KBM-7 (cell line): ENCODE measurements around the gene KLHL41.

Source experiments
- DNase-seq: peaks from one replicate; pipeline ENCODE4 v3.0.0-alpha.2; 2015
- in situ Hi-C: fragments of 300-500 bp; cut with MboI; formaldehyde crosslinking; loops from 2 replicates; pipeline ENCODE4 v1.14.3; 2020; ENCODE audit warnings: low sequenced_read_pairs, low pct_unique_long_range_greater_than_20kb, mixed read lengths

KLHL41 gene

DNA sequence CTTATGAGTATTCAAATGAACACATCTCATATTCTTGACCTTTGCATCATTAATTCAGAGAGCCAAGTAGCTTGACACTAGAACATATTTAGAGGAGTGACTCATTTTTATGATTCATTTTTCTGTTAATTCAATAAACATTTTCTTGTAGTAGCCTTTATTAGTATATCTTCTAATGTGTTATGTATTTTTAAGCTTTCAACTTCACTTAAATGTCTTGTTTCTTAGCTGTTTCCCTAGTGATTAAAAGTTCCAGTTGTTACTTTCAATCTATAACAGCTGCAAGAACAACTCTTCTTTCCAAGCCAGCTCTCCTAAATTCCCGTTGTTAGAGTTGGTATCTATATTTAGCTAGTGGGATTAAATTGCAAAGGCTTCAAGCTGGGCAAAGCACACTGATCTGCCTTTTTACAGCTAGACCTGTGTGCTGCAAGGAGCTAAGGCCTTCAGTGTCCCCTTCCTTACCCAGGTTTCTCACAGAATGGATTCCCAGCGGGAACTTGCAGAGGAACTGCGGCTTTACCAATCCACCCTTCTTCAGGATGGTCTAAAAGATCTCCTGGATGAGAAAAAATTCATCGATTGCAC lies at the start of gene KLHL41:
TSS of gene KLHL41 (plus strand) at position 405 of the 588 bp plus-strand sequence. CDS start at position 482, 77 bp downstream.
- in situ Hi-C loops: no loop called here
- no peak for DNase-seq

DNA sequence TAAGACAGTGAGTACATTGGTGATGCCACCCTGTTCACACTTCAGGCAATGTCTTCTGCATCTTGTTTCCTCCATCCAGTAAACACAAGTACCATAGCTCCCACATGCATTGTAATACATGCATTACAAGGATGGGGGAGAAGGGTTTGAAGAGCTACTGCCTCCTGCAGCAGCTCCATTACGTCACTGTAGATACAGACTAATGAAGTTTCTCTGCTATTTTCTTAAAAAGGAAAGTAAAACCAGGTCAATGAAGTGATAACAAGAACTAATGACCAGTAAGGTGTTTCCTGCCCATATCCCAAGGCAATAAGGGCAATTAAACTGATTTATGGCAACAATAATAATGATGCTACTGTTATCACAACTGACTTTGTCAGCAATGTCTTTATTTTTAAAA lies 48.4 kb upstream of the KLHL41 start:
- DNase-seq: no peak
- in situ Hi-C loops: no loop called here

DNA sequence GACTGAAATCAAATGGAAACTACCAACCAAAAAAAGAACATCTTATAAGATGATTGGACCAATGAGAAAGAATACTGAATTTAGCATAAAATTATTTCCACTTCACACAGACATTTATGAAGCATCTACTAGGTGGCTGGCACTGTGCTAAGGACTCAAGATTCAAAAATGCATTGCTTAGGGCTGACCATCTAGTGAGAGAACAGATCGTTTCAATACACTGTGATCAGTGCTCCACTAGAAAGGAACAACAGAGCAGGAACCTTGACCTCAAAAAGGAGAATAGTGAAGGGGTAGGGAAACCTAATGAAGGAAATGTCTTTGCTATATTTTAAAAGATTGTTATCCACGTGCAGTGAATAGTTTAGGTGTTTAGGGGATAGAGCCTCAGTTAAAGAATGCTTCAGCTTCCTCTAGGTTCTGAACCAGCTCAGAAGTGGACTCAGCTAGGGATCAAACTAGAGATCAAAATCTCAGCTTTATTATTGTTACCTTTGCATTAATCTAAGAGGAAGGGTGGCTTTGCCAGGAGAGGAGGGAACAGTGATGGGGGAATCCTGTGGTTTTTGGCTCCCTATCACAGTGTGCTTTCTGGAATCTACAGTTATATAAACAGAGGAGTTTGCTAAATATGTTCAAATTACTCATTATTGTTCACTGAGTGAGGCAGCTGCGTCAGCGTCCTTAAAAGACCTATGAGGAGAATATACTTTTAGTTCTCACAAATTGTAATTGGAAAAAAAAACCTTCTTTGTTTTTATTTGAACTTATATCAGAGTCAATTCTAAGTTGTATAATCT lies 46.4 kb upstream of the KLHL41 start:
- in situ Hi-C loops: no loop called here

DNA sequence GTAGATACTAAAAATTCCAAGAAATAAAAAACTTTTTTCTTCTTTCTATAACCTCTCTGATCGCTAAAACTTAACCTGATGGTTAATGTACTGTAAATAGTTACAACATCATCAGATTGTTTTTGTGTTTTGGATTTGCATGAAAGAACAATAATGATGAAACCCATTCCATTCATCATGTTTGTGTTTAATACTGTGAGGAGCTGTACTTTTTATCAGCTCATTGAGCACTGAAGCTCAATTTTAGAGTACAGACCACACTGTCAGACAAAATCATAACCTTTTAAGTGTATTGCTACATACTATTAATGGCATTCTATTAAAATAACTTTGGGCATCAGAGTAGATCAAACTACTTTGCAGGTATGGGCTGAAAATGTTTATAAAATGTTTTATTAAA lies 45.0 kb upstream of the KLHL41 start:
- in situ Hi-C loops: no loop called here
- DNase-seq: peak; percentile 24

More for the DNA sequence above, 46.4 kb upstream of the KLHL41 start:
- no peak for DNase-seq

DNA sequence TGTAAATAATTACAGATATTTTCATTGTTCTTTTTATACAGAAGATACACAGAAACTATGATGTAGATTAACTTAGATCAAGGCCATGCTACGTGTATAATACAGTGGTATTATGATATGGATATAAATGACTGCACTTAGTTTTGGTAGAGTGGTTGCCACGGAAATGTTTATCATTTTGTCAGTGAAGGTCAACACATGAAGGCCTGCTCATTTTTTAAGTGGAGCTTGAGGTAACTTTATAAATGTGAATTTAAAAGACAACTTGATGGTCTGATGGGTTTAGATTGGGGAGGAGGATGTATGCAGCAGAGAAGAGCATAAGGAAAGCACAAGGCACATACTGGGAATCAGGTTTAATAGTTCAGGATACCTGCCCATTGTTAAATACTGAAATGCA lies 44.6 kb upstream of the KLHL41 start:
- in situ Hi-C loops: no loop called here
- DNase-seq: peak; percentile 63

DNA sequence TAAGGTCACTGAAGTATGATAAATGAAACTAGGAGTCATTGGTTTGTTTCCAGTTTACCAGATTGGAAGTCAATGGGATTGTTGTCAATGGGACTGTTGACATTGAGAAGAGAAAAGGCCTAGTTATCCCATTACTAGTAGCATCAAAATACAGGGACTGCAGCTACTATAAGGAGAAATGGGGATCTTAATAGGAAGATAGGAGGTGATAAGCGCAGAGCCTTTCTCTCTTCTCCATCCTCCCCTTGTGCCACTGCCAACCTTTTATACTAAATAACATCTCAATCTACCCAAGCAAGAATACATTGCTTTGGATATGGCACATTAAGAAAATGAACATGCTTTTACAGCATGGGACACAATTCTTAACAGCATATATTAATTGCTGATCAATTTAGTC lies 40.7 kb upstream of the KLHL41 start:
- peak; percentile 44 for DNase-seq
- in situ Hi-C loops: no loop called here

DNA sequence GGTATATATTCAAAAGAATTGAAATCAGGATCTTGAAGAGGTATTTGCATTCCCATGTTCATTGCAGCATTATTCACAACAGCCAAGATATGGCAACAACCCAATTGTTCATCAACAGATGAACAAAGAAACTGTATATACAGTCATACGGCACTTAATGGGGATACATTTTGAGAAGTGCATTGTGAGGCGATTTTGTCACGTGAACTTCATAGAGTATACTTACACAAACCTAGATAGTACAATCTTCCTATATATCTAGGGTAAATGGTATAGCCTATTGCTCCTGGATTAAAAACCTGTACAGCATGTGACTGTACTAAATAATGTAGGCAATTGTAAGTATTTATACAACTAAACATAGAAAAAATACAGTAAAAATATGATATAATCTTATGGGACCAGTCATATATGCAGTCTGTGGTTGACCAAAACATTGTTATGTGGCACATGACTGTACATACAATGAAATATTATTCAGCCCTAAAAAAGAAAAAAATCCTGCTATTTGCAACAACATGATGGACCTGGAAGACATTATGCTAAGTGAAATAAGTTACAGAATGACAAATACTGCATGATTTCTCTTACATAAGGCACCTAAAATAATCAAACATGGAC lies 39.4 kb upstream of the KLHL41 start:
- DNase-seq: no peak
- in situ Hi-C loops: no loop called here

DNA sequence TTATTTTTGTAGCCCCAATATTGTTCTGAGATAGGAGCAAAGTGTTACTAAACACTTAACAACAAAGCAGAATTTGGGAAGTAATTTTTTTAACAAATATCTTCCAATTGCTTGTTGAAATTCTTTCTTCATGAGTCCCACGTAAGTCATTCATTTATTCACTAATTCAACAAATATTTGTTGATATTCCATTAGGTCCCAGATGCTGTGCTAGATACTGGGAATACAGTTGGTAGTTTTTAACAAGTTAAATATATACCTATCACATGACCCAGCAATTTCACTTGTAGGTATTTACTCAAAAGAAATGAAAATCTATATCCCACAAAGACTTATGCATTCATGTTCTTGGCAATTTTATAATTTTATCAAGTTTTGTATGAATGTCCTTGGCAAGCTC lies 37.3 kb upstream of the KLHL41 start:
- no peak for DNase-seq
- in situ Hi-C loops: no loop called here

DNA sequence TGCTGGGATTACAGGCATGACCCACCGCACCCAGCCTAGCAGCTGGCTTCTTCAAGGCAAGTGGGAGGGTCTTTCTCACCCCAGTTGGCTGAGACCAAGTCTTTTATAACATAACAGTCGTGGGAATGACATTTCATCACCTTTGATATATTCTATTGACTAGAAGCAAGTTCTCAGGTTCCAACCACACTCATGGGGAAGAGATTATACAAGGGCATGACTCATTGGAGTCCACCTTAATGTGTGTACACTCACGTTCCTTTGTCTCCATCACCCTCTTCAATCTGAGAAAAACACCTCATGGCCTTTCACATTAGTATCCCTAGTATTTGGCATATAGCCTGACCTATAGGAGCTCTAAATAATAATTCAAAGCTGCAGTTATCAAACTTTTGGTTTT lies 33.0 kb upstream of the KLHL41 start:
- DNase-seq: no peak
- in situ Hi-C loops: no loop called here

DNA sequence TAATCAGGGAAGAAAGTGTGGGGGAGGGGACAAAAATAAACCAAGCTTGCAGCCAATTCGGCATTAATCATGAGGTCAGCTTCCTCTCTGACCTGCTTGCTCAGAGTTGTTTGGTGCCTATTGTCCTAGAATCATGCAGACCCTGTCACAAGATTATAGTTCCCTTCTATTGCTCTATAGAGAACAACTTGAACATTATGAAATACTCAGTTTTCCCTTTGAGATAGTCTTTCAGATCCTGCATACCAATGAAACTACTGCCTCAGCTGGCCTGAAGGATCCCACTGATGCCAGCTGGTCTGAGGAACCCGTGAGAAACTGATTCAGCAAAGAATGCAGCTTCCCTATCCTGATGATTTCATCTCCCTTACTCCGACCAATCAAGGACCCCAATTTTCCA lies 31.2 kb upstream of the KLHL41 start:
- no peak for DNase-seq
- in situ Hi-C loops: no loop called here

DNA sequence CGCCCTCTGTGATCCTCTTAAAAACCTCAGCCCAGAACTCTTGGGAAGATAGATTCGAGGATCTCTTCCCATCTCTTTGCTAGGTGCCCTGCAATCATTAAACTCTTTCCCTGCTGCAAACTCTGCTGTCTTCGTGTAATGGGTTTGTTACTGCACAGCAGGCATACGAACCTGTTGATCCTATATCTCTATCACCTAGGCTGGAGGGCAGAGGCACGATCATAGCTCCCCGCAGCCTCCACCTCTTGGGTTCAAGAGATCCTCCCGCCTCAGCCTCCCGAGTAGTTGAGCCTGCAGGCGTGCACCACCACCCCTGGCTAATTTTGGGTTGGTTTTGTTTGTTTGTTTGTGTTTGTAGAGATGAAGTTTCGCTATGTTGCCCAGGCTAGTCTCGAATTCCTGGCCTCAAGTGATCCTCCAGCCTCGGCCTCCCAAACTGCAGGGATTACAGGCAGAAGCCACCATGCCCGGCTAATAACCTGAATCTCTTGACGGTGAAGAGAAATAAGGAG lies 30.7 kb upstream of the KLHL41 start:
- DNase-seq: no peak
- in situ Hi-C loops: no loop called here

DNA sequence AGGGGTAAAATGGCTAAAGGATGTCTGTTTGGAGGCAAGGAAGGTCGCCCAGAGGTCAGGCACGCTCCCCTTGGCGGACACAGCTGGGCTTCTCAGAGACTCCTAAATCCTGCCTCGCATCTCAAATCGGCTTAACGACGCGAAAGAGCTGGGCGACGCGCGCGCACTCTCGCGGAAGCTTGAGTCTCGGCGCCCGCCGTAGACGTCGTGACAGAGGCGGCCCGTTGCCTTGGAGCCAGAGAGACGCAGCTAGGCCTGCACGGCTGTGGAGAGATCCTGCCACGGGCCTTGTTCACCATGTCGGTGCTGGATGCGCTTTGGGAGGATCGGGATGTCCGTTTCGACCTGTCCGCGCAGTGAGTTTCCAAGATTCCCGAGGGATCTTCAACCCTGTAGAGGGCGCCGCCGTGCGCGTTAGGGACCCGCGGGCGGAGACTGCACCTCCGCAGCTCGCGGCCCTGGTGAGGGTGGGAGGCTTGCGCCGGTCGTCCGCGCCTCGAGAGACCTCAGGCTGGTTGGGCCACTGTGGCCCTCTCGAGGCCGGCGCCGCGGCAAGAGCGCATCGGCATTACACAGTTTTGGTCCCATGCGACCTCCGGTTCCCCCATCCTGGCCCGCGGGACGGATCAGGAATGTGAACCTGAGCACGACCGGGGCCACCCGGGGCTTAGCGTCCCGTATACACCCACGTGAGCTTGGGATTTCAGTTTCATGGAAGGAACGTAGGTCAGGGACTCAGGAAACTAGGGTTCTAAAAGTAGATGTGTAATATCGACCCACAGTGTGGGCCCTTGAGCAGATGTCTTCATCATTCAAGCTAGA lies 30.0 kb upstream of the KLHL41 start, which contains the start of gene BBS5:
TSS of gene BBS5 (plus strand) at position 238 of the 822 bp plus-strand sequence. CDS start at position 298, 60 bp downstream.
- DNase-seq: peak; percentile 78
- in situ Hi-C loops: no loop called here

DNA sequence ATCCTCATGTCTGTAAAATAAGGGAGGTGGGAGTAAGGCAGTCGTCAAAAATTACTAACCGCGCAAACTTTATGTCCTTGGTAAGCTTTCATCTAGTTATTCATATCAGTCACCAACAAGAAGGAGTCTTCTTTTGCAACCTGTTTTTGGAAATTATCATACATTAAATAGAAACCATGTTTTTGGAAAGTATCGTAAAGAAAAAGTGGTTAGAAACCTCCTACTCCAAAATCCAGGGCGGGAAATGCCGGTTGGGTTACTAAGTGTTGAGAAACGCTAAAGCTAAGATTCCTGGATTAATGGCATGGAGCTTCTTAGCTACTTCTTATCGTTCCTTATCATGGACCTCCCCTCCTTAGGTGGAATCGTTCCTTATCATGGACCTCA lies 29.4 kb upstream of the KLHL41 start:
- no peak for DNase-seq
- in situ Hi-C loops: no loop called here

DNA sequence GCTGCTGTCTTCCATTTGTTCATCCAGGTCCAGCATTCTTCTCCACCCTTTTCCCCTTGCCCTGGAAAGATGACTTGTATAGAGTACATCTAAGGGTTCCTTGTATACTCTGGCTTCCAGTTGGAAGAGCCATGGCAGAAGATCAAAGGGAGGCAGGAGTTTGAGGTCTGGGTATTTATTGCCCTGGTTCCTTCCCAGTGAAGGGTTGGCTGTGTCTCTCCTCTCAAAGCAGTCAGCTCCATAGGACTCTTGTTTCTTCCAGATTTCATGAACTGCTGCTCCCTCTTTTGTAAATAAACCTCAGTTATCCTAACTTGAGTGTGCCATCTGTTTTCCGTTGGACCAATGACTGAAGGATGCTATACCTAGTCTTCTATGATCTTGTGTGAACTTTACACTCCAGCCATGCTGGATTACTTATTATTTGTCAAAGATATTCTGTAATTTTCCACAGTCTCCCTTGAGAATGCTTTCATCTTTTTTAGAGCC lies 23.8 kb upstream of the KLHL41 start:
- no peak for DNase-seq
- in situ Hi-C loops: no loop called here

DNA sequence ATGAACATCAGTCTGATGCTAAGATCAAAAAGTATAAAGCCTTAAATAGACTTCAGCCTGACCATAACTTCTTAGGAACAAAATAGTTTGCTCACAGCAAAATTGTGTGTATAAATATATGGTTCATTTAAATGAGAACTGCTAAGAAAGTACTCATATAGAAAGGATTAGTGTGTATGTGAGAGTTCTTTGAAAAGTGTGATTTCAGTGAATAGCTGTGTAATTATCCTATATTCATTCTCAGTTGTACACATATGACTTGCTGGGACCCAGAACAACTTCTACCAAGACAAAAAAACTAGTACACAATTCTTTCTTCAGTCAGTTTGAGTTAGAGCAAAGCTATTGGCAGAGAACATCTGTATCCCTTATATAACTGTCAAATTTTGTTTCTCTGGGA lies 23.0 kb upstream of the KLHL41 start:
- DNase-seq: no peak
- in situ Hi-C loops: no loop called here

DNA sequence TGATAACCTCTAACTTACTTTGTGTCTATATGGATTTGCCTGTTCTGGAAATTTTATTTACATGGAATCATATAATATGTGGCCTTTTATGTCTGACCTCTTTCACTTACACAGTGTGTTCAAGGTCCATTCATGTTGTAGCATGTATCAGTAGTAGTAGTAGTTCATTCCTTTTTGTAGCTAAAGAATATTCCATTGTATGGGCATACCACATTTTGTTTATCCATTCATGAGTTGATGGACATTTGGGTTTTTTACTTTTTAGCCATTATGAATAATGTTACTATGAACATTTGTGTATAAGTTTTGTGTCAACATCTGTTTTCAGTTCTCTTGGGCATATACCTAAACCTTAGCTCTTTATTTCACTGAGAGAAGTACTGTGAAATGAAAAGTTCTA lies 18.7 kb upstream of the KLHL41 start:
- in situ Hi-C loops: no loop called here

DNA sequence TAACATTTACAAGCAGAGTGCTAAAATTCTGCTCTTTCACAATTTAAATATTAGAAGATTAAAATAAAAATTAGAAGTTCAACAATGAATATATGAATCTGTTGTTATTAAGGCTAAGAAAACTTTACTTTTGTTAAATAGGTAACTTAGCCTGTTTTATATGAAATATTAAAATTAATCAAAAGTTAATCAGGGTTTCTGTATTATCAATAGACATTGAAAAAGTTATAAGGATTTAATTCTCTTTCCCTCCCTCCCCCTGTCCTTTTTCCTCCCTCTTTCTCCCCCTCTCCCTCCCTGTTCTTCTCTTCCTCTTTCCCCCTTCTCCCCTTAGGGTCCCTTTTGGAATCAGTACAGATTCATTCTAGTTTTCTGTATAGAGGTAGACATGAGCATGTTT lies 18.1 kb upstream of the KLHL41 start:
- DNase-seq: no peak
- in situ Hi-C loops: no loop called here

More for the DNA sequence above, 18.7 kb upstream of the KLHL41 start:
- DNase-seq: no peak

DNA sequence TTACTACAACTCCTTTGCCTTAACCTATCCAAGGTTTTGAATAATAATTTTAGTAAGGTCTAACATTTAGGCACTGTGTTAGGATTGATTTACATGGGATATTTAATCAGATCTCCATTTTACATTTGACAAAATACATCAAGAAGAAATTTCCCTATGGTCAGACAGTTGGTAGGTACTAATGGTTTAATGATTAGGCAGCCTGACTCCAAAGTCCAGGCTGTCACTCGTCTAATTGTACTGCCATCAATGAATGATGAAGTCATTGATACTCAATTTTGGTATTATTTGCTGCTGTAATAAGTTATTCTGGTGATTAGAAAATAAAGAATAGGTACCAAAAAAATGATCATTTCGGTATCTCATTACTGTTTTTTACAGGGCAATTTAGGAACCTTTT lies 16.1 kb upstream of the KLHL41 start:
- in situ Hi-C loops: no loop called here
- DNase-seq: no peak

DNA sequence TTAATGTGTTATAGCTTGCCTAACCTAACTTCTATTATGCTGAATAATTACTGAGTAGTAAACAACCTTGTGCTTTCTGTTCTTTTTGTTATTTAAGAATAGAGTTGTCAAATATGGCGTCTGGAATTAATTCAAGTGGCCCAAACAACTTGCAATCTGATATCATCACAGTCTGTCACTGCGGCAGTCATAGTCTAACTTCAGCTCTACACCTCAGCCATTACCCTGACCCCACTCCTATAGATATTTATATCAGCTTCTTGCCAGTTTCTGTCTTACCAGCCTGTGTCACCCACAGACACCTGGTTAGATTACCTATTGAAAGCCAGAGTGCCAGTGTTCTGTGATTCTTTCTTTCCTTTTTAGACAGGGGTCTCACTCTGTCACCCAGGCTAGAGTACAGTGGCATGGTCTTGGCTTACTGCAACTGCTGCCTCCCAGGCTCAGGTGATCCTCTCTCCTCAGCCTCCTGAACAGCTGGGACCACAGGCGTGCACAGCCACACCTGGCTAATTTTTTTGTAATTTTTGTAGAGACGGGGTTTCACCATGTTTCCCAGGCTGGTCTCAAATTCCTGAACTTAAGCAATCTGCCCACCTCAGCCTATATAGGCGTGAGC lies 14.1 kb upstream of the KLHL41 start:
- in situ Hi-C loops: no loop called here

More for the DNA sequence above, 14.1 kb upstream of the KLHL41 start:
- DNase-seq: no peak
